AG10803 (cell line): ENCODE results near the gene ARFGAP1.

Experiments
- DNase-seq: peaks from one replicate; pipeline ENCODE4 v3.0.0; 2010; ENCODE audit warnings: low read depth
- H3K4me3 ChIP-seq: 2 replicates; pipeline ENCODE4 v1.5.1; 2011; ENCODE audit warnings: mild to moderate bottlenecking, low read length, control low read depth
- TF ChIP-seq, protein P1 (sequence below): conservative IDR thresholded peaks from 2 replicates; pipeline ENCODE4 v1.5.1; 2011; ENCODE audit warnings: mild to moderate bottlenecking, low read length, control low read depth, inconsistent platforms

ARFGAP1 gene

DNA sequence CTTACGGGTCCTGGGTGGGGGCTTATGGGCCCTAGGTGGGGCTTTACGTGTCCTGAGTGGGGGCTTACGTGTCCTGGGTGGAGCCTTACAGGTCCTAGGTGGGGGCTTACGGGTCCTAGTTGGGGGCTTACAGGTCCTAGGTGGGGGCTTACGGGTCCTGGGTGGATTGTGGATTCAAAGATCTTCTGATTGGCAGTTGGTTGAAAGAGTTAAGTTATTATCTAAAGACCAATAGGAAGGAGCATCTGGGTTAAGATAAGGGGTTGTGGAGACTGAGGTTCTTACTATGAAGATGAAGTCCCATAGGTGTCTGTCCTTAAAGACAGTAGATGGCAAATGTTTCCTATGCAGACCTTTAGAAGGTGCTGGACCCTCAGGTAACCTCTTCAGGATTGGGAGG lies 45.4 kb upstream of the ARFGAP1 start:
- DNase-seq = no peak
- TF ChIP-seq, protein P1, sequence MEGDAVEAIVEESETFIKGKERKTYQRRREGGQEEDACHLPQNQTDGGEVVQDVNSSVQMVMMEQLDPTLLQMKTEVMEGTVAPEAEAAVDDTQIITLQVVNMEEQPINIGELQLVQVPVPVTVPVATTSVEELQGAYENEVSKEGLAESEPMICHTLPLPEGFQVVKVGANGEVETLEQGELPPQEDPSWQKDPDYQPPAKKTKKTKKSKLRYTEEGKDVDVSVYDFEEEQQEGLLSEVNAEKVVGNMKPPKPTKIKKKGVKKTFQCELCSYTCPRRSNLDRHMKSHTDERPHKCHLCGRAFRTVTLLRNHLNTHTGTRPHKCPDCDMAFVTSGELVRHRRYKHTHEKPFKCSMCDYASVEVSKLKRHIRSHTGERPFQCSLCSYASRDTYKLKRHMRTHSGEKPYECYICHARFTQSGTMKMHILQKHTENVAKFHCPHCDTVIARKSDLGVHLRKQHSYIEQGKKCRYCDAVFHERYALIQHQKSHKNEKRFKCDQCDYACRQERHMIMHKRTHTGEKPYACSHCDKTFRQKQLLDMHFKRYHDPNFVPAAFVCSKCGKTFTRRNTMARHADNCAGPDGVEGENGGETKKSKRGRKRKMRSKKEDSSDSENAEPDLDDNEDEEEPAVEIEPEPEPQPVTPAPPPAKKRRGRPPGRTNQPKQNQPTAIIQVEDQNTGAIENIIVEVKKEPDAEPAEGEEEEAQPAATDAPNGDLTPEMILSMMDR = no peak
- no peak overlapping the region for H3K4me3 ChIP-seq

DNA sequence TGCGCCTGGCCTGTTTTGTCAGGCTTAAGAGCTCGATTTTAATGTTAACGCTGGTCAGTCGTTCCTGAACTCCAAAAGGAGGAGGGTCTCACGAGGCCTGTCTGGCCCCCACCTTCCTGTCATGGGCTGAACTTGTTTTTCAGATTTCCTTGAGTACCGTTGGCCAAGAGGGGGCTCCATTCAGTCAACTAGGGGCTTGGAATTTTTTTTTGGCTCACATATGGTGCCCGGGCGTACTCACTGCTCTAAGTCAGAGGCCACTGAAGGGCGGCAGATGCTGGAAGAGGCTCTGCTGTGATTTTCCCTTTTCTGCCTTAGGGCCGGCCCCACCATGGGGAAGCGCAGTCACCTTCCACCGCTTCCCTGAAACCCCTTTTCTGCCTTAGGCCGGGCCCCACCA lies 43.8 kb upstream of the ARFGAP1 start:
- no peak overlapping the region for H3K4me3 ChIP-seq

DNA sequence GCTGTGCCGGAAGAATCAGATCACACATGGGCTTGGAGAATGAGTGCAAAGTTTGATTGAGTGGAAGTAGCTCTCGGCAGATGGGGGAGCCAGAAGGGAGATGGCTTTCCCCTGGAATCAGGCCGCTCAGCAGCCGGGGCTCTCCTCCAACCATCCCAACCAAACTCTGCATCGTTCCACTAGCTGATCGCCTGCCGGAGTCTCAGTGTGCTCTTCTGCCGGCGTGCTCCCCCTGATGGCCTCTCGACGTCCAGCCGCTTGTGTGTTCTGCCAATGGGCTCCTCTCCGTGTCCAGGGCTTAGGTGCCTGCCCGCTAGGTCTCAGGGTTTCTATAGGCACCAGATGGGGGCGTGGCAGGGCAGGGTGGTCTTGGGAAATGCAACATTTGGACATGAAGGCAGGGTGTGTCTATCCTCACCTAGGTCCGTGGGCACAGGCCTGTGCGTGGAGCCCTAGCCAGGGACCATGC lies 41.8 kb upstream of the ARFGAP1 start:
- peak; percentile 68 for DNase-seq
- H3K4me3 ChIP-seq = no peak overlapping the region
- TF ChIP-seq, protein P1 = peak; percentile 72

More for the DNA sequence above, 43.8 kb upstream of the ARFGAP1 start:
- no peak for DNase-seq
- TF ChIP-seq, protein P1 = no peak

DNA sequence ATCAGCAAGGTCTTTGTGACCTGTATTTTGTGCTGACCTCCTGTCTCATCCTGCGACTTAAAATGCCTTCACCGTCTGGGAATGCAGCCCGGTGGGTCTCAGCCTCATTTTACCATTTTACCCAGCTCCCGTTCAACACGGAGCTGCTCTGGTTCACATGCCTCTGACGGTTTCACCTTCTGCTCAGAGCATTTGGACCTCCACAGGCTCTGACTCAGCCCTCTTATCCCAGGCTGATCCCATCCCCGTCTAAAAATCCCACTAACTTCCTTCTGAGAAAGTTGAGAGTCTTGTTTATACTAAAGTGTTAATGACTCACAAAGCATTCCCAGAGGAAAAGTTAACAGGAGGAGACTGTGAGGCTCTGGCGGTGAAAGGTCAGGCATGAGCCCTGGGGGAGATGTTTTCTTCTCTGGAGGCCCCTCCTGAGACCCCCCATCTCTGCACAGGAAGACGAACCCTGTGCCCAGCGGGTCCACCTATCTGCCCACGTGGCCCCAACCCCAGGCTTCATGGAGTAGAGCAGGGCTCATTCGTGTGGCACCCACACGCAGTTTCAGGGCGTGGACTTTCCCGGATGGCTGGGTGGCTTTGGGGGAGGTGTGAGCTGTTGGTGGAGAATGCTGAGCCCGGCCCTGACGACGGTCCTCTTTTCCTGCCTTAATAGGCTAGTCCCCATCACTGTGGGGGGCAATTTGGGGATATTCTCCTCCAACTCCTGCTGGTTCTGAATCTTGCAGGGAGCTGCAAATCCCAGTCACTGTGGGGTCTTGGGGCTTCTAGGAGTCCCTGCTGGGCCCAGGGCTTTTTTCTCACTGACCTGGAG lies 40.2 kb upstream of the ARFGAP1 start:
- TF ChIP-seq, protein P1 = no peak
- no peak overlapping the region for H3K4me3 ChIP-seq
- peak; percentile 78 for DNase-seq

DNA sequence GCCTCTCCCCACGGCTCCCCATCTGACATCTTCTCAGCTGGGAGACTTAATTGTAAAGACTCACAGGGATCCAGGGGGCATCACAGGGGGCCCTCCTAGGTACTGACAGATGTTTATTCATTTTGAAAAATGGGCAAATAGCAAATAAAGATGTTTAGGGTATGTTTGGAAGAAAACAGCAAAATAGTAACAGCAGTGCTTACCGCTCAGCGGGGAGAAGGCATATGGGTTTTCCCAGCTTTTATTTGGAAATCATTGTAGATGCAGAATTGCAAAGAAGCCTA lies 39.6 kb upstream of the ARFGAP1 start:
- H3K4me3 ChIP-seq = no peak overlapping the region
- TF ChIP-seq, protein P1 = no peak
- DNase-seq = no peak

DNA sequence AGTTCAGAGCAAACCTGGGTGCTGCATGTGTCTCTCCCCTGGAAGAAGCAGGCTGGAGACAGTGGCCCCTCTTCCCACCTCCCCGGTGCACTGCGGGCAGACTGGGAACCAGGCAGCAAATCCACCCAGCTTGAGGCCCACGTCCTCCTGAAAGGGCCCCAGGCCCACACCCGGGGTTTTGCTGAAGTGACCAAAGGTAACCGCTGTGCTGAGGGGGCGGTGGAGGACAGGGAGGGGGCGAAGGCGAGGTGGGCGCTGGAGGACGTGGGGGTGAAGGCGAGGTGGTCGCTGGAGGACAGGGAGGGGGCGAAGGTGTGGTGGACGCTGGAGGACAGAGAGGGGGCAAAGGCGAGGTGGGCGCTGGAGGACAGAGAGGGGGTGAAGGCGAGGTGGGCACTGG lies 38.7 kb upstream of the ARFGAP1 start:
- H3K4me3 ChIP-seq = no peak overlapping the region
- TF ChIP-seq, protein P1 = no peak

DNA sequence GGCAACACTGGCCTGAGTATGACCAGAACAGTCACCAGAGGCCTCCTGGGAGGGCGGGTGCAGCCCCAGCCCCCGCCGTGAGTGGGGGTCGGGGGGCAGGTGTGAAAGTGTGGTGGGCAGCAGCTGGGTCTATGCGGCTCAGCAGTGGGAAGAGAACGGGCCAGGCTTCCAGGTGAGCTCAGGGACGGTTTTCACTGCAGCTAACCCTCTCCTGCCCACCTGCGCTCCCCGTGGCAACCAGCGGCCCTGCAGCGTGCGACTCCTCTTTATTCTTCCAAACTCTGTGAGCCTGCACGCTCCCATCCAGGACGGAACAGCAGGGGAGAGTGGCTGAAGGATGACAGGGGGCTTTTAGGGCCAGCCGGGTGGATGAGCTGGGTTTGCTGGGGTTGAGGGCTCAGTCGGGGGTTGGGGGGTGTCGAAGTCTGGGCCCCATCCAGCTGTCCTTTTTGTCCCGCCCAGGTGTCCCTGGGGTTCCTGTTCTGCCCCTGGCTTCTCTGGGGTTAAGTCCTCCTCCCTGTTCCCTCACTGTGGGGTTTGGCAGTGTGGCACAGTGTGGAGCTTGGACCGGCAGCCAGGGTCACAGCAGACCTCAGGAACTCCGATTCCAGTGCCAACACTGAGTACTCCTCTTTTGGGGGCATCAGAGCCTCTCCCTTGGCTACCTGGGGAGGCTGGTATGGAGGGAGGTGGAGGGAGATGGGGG lies 37.8 kb upstream of the ARFGAP1 start:
- no peak overlapping the region for H3K4me3 ChIP-seq
- TF ChIP-seq, protein P1 = peak; percentile 46
- DNase-seq = no peak

More for the DNA sequence above, 38.7 kb upstream of the ARFGAP1 start:
- DNase-seq = no peak
